SJCRH30 (cell line): ENCODE measurements around the gene TLE7. TPM values are rescaled to one million over a fixed set of nuclear protein-coding genes. Genes with fewer than 3 reads are reported as not detected.
A peak's percentile ranks its signal among the peaks of the same experiment; 100 is the strongest.

Experiments
- DNase-seq, 2 experiments: peaks; one replicate each; pipeline ENCODE4 v3.0.0-alpha.2; 2015 to 2020
- H3K27ac ChIP-seq: fragments of 250-450 bp; sonication (Bioruptor Pico); 2 replicates; pipeline ENCODE4 v1.5.1; 2020; ENCODE audit warnings: mild to moderate bottlenecking, moderate library complexity
- H3K27me3 ChIP-seq: fragments of 250-450 bp; sonication (Bioruptor Pico); 2 replicates; pipeline ENCODE4 v1.5.1; 2020; ENCODE audit warnings: mild to moderate bottlenecking, moderate library complexity
- H3K36me3 ChIP-seq: fragments of 250-450 bp; sonication (Bioruptor Pico); 2 replicates; pipeline ENCODE4 v1.5.1; 2020; ENCODE audit warnings: mild to moderate bottlenecking, moderate library complexity
- H3K4me1 ChIP-seq: fragments of 250-450 bp; sonication (Bioruptor Pico); 2 replicates; pipeline ENCODE4 v1.5.1; 2020; ENCODE audit warnings: mild to moderate bottlenecking, moderate library complexity
- H3K4me3 ChIP-seq: fragments of 250-450 bp; sonication (Bioruptor Pico); 2 replicates; pipeline ENCODE4 v1.5.1; 2020; ENCODE audit warnings: mild to moderate bottlenecking, moderate library complexity
- H3K9me3 ChIP-seq: fragments of 250-450 bp; sonication (Bioruptor Pico); replicated peaks from 2 replicates; pipeline ENCODE4 v1.5.1; 2020; ENCODE audit warnings: mild to moderate bottlenecking, moderate library complexity
- total RNA-seq: library from RNA; depleted of rRNA; stranded (reverse); fragments of >200 nt; shearing (Covaris generic); gene quantifications from 2 replicates; pipeline ENCODE4 v1.2.3, GENCODE V29; 2014

The TLE7 gene
- total RNA-seq, 1 experiment from 2014 or later: not detected

- H3K36me3 ChIP-seq: no peaks in the 10 kb centered on the region
- no peaks in the 10 kb centered on the region for H3K27me3 ChIP-seq
- H3K4me1 ChIP-seq: no peaks in the 10 kb centered on the region
- H3K9me3 ChIP-seq: no peaks in the 10 kb centered on the region
- H3K27ac ChIP-seq: peak within 1 kb of the TSS; percentile 66
- peak within 1 kb of the TSS; percentile 100 for H3K4me3 ChIP-seq
- DNase-seq: peak; percentile 66 to 70
Measured at GRCh38 chr16:71461686-71462648, 20.1 kb upstream of the TLE7 start, which contains the start of gene ZNF23. TSS of gene ZNF23 (minus strand) at chr16:71462247. CDS start at chr16:71456796, 5,451 bp downstream.

DNA sequence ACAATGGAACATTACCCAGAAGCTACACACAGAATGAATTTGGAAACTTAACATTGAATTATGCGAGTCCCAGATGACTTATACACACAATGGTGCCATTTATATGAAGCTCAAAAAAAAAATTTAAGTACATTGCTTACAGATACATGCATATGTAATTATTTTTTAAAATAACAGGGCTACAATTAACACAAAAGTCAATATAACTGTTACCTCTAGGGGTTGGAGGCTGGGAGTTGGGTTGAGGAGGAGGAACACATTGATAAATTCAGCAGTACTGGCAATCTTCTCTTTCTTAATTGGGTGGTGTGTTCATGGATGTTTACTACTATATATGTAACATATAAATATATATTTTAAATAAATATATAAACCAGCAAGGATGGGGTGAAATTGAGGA, 19.1 kb upstream of the TLE7 start:
- Histone ChIP-seq H3K36me3 (no peaks in the 10 kb centered on the region), H3K4me3 (peak overlapping the region; percentile 100; the same call in 1 of the 2 replicates), H3K27ac (no peak overlapping the region), H3K4me1 (no peaks in the 10 kb centered on the region), H3K27me3 (no peaks in the 10 kb centered on the region), H3K9me3 (no peaks in the 10 kb centered on the region)
- DNase-seq: no peak

GRCh38 chr16:71460236-71460635, 18.4 kb upstream of the TLE7 start:
- DNase-seq: no peak
- Histone ChIP-seq H3K36me3 (no peaks in the 10 kb centered on the region), H3K9me3 (no peaks in the 10 kb centered on the region), H3K4me1 (no peaks in the 10 kb centered on the region), H3K4me3 (no peak overlapping the region), H3K27me3 (no peaks in the 10 kb centered on the region), H3K27ac (no peak overlapping the region)

GRCh38 chr16:71459510-71459909, 17.7 kb upstream of the TLE7 start:
- Histone ChIP-seq H3K4me3 (no peak overlapping the region), H3K27ac (no peak overlapping the region), H3K9me3 (no peaks in the 10 kb centered on the region), H3K27me3 (no peaks in the 10 kb centered on the region), H3K4me1 (no peaks in the 10 kb centered on the region), H3K36me3 (no peaks in the 10 kb centered on the region)
- DNase-seq: no peak

DNA sequence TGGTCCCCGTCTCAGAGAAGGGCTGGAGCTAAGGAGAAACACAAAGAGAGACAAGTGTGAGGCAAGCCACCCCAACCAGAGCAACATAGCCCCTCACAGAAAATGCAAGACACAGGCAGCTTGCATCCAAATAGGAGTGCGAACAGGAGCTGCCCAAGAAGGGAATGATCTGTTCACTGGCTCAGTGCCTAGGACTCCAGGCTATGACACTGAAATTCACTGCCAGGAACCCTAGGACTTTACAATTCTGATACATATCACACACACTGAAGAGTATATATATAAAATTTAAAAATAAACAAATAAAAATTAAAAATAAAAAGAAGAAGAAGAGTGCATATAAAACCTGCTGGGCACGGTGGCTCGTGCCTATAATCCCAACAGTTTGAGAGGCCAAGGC, 14.9 kb upstream of the TLE7 start:
- no peaks in the 10 kb centered on the region for H3K27me3 ChIP-seq
- H3K4me1 ChIP-seq: no peaks in the 10 kb centered on the region
- no peaks in the 10 kb centered on the region for H3K9me3 ChIP-seq
- no peak overlapping the region for H3K4me3 ChIP-seq
- H3K27ac ChIP-seq: no peak overlapping the region
- DNase-seq: no peak
- 0 out of 2 replicates have a peak, but pooled peaks cover 3% of the 10 kb centered on the region for H3K36me3 ChIP-seq

GRCh38 chr16:71453036-71453435, 11.2 kb upstream of the TLE7 start:
- Histone ChIP-seq H3K9me3 (peaks cover 7% of the 10 kb centered on the region; the same call in 1 of the 2 replicates), H3K4me1 (no peaks in the 10 kb centered on the region), H3K27me3 (no peaks in the 10 kb centered on the region), H3K4me3 (no peak overlapping the region), H3K36me3 (peaks cover 20% of the 10 kb centered on the region), H3K27ac (no peak overlapping the region)
- DNase-seq: no peak

DNA sequence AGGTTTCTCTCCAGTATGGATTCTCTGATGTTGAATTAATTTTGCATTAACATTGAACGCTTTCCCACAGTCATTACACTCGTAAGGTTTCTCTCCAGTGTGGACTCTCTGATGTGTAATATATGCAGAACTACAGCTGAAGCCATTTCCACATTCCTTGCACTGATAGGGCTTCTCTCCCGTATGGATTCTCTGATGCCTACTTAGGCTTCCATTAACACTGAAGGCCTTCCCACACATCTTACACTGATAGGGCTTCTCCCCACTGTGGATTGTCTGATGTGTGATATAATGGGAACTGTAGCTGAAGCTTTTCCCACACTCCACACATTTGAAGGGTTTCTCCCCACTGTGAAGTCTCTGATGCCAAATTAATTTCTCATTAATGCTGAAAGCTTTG, 7.2 kb upstream of the TLE7 start:
- Histone ChIP-seq H3K36me3 (peaks cover 23% of the 10 kb centered on the region), H3K4me1 (no peaks in the 10 kb centered on the region), H3K9me3 (peaks cover 7% of the 10 kb centered on the region; the same call in 1 of the 2 replicates), H3K27ac (no peak overlapping the region), H3K27me3 (no peaks in the 10 kb centered on the region), H3K4me3 (no peak overlapping the region)
- DNase-seq: no peak

- no peak for DNase-seq
- H3K9me3 ChIP-seq: peaks cover 7% of the 10 kb centered on the region; the same call in 1 of the 2 replicates
- no peak overlapping the region for H3K4me3 ChIP-seq
- H3K27me3 ChIP-seq: no peaks in the 10 kb centered on the region
- H3K27ac ChIP-seq: no peak overlapping the region
- H3K36me3 ChIP-seq: peaks cover 23% of the 10 kb centered on the region
- no peaks in the 10 kb centered on the region for H3K4me1 ChIP-seq
Measured at GRCh38 chr16:71448274-71448866, 6.5 kb upstream of the TLE7 start.

- no peaks in the 10 kb centered on the region for H3K27me3 ChIP-seq
- no peaks in the 10 kb centered on the region for H3K4me1 ChIP-seq
- peaks cover 6% of the 10 kb centered on the region for H3K36me3 ChIP-seq
- H3K27ac ChIP-seq: no peak overlapping the region
- no peak for DNase-seq
- H3K9me3 ChIP-seq: peaks cover 4% of the 10 kb centered on the region; the same call in 1 of the 2 replicates
- H3K4me3 ChIP-seq: no peak overlapping the region
Measured at GRCh38 chr16:71443714-71444113, 1.9 kb upstream of the TLE7 start.

DNA sequence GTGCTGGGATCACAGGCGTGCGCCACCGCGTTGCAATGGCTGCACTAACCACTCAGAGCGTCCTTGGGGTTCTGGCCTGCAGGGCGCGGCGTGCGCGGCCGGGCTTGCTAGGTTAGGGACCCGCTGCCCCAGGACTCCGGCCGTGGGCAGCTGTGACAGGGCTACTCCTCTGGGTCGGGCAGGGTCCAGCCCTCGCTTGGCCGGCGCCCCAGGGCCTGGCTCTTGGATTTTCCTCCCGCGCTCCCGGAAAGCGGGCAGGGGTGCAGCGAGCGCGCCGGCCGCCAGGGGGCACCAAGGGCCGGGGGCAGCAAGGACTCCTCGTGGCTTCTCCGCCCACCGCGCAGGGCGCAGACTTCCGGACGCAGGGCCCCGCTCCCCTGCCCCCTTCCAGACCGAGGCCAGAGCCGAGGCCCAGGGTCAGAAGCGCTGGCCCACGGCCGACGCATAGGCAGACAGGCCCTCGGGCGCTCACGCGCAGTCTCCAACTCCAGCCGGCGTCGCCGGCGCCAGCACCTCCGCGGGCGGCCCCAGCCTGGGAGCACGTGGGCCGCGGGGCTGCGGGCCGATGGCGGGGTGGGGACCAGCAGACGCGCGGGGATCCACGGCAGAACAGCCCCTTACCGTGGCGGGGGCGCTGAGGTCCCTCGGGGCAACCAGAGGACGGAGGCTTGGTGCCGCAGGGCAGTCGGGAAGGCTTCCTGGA, 355 bp downstream of the TLE7 start:
- Histone ChIP-seq H3K9me3 (no peaks in the 10 kb centered on the region), H3K4me3 (no peak overlapping the region), H3K36me3 (no peaks in the 10 kb centered on the region), H3K27ac (no peak overlapping the region), H3K27me3 (no peaks in the 10 kb centered on the region), H3K4me1 (no peaks in the 10 kb centered on the region)
- no peak for DNase-seq

GRCh38 chr16:71440669-71441347, 1.0 kb downstream of the TLE7 start:
- Histone ChIP-seq H3K36me3 (no peaks in the 10 kb centered on the region), H3K9me3 (no peaks in the 10 kb centered on the region), H3K4me3 (no peak overlapping the region), H3K27ac (no peak overlapping the region), H3K27me3 (no peaks in the 10 kb centered on the region), H3K4me1 (no peaks in the 10 kb centered on the region)
- DNase-seq: no peak

DNA sequence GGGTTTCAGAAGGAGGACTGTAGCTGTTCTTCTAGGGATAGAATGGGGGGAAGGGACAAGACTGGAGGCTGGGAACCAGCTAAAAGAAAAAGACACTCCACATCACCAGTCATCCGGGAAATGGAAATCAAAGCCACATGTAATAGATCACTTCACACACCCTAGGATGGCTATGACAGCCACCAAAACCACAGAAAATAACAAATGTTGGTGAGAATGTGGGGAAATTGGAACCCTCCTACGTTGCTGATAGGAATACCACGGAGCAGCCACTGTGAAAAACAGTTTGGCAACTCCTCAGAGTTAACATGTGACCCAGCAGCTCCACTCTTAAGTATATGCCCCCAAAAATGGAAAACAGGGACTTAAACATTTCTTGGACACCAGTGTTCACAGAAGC, 2.3 kb downstream of the TLE7 start:
- no peak for DNase-seq
- no peak overlapping the region for H3K27ac ChIP-seq
- H3K4me3 ChIP-seq: no peak overlapping the region
- H3K27me3 ChIP-seq: no peaks in the 10 kb centered on the region
- no peaks in the 10 kb centered on the region for H3K4me1 ChIP-seq
- H3K36me3 ChIP-seq: no peaks in the 10 kb centered on the region
- no peaks in the 10 kb centered on the region for H3K9me3 ChIP-seq

DNA sequence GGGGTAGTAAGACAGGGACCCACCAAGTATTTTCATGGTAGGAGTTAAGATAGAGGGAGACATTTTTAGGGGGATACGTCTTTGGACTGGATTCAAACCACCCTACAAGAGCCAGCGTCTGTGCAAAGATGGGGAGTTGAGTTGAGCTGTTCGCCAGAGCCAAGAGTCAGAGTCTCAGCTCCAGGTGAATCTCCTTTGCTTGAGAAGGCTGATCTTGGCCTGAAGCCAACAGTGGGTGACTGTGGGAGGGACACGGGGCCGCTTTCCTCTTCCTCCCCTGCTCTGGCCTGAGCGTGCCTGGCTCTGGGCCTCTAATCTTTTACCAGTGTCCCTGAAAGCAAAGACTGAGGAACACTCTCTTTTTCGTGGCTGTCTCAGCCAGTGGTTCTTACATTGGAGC, 5.4 kb downstream of the TLE7 start:
- H3K9me3 ChIP-seq: no peaks in the 10 kb centered on the region
- H3K4me3 ChIP-seq: no peak overlapping the region
- no peak for DNase-seq
- no peaks in the 10 kb centered on the region for H3K27me3 ChIP-seq
- H3K27ac ChIP-seq: no peak overlapping the region
- H3K36me3 ChIP-seq: no peaks in the 10 kb centered on the region
- no peaks in the 10 kb centered on the region for H3K4me1 ChIP-seq

- no peak overlapping the region for H3K27ac ChIP-seq
- no peaks in the 10 kb centered on the region for H3K36me3 ChIP-seq
- H3K9me3 ChIP-seq: no peaks in the 10 kb centered on the region
- no peaks in the 10 kb centered on the region for H3K4me1 ChIP-seq
- H3K4me3 ChIP-seq: no peak overlapping the region
- no peak for DNase-seq
- H3K27me3 ChIP-seq: no peaks in the 10 kb centered on the region
Measured at GRCh38 chr16:71432906-71433305, 8.9 kb downstream of the TLE7 start.
